ENCODE measurements around the gene NDRG2.
"Not testable (repeated sequence)": the region's sequence is repeated elsewhere in the genome, so short reads cannot be mapped to it uniquely, and the experiment has no call there.

The NDRG2 gene

DNA sequence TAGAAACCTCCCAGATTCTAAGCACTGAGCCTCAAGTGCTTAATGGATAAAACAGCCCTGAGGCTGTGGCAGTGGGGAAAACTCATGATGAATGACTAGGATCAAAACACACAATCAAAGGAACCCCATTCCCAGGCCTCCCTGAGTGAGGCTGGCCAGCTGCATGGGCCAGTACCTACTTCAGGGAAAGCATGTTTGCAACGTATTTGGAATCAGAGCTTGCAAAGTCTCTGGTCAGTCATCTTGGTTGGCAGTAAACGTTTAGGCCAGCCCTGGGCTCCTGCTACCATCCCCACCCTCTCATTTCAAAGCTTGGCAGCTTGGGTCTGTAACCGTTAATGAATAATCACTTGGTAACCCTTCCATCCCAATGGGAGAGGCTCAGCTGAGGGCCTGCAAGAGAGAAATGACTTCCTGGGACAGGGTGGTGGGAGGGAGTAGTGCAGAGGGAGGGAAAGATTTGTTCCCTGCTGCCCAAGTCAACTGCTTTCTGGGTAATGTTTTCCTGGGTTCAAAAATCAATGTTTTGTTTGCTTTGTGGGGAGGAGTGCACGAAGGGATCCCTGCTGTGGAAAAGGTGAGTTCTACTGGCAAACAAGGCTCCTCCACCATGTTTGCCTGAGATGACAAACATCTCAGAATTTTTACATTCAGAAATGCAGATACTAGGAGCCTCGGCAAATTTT lies 30.7 kb upstream of the NDRG2 start:
- DNase-seq (ENCODE audit: low read depth in 2 of 2): no peak

DNA sequence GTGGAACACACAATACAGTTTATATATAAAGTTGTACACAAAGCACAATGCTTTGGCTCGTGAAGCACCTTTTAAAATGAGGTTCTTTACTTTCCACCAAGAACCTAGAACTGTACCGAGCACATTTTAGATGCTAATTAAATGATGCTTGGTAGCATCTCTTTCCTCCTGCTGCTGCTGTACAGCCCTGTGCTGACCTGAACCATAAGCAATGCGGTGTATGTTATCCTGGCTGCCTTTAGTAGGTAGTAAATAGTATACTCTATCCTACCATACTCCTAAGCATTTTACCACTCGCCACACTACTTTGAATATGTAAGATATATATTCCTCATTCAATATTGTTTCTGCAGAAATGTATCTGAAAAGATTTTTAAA lies 29.9 kb upstream of the NDRG2 start:
- no peak for DNase-seq (ENCODE audit: low read depth in 2 of 2)

DNA sequence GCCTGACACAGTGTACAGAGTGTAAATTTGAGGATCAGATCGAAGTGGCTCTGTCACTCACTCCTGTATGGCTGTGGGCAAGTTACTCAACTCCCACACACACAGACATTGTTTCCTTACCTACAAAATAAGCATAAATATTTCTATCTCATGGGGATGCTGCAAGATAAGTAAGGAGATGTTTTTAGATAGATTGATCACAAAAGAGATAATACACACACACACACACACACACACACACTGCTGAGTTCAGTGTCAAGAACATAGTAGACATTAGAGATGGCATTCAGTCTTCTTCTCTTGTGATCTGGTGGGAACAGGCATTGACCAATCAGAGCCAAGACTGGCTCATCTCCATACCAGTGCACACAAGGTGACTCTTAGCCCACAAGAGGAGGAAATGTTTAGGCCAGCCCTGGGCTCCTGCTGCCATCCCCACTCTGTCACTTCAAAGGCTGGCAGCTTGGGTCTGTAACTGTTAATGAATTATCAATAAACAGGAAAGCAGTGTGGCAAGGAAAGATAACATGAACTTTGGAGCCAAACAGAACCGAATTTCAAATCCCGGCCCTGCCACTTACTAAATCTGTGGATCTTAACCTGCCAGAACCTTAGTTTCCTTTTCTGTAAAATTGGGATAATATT lies 29.4 kb upstream of the NDRG2 start:
- DNase-seq (ENCODE audit: low read depth in 2 of 2): no peak

DNA sequence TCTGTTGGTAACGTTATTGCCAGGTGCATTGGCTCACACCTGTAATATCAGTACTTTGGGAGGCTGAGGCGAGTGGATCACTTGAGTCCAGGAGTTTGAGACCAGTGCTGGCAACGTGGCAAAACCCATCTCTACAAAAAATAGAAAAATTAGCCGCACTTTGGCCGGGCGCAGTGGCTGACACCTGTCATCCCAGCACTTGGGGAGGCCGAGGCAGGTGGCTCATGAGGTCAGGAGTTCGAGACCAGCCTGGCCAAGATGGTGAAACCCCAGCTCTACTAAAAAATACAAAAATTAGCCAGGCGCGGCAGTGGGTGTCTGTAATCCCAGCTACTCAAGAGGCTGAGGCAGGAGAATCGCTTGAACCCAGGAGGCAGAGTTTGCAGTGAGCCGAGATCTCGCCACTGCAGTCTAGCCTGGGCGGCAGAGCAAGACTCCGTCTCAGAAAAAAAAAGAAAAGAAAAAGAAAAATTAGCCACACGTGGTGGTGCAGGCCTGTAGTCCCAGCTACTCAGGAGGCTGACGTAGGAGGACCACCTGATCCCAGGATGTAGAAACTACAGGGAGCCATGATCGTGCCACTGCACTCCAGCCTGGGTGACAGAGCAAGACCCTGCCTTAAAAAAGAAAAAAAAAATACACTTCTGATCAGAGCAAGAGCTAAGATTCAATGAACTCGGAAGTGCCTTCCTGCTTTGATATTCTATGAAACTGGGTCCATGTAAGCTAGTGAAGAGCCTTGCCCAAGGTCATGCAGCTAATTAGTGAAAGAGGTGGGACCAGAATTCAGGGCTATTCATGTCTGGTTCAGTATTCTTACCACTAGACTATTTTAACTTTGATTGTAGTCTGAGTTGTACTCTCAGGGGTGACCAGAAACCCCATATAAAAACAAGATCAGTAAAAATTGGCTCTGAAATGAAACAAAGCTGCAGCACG lies 28.6 kb upstream of the NDRG2 start:
- DNase-seq (ENCODE audit: low read depth in 2 of 2): no peak

DNA sequence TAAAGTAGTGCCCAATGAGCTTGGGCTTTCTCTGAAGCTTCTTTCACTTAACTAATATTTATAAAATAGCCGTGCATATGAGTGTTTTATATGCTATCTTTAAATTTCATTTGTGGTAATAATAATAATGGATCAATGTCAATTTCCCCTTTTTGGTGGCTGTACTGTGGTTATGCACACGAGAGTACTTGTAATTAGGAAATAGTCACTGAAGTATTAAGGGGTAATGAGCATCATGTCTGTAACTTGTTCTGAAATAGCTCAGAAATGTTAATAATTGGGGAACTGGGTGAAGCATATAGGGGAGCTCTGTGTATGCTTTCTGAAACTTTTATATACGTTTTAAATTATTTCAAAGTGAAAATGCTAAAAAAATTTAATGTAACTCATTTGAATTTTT lies 25.7 kb upstream of the NDRG2 start:
- DNase-seq (ENCODE audit: low read depth in 2 of 2): no peak

DNA sequence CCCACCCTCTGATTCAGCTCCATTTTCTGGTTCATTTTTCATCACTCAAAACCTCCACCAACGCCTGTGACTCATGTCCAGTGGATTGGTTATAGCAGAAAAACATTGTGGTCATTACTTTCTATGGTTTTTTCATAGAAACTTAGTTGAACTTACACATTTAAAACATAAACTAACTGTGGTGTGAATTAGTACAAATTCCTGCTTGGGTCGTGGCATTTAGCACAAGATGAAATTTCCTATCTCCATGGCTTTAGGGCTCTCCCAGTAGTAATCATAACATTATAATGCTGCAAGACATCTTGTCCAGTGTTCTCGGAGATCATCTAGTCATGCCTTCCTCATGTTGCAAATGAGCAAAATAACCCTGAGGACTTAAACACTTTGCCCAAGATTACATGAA lies 24.4 kb upstream of the NDRG2 start:
- no peak for DNase-seq (ENCODE audit: low read depth in 2 of 2)

DNA sequence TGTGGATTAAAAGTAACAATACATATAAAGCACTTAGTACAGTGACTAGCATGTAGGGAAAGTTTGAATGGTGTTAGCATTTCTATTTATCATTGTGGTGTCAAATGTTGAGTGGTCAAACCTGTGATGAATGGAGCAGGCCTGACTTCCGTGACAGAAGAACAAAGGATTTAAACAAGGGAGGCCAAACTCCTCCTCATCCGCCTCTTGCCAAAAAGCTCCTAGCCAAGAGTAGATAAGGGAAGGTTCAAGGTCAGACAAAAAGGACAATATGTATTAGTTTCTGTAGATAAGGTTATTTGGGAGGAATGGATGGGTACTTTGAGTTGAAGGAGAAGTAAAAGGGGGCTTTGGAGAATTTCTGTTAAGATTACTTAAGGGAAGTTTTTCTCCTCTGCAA lies 23.8 kb upstream of the NDRG2 start:
- no peak for DNase-seq (ENCODE audit: low read depth in 2 of 2)

DNA sequence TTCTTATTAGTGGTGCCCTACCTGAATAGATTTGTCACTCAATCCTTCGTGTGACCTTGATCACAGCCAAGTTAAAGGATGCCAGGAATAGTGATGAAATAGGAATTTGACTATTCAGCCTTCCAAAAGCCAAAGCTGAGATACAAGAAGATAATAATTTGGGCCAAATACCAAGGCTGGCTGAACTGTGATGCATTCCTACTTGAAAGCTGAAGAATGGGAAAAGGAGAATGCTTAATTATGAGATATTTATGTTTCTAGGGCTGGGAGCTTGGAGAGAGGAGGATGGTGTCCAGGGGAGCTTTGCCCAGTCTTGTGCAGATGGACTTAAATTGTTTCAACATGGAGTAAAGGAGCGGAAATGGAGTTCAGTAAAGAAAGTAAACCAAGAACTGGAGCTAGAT lies 22.5 kb upstream of the NDRG2 start:
- no peak for DNase-seq (ENCODE audit: low read depth in 2 of 2)

DNA sequence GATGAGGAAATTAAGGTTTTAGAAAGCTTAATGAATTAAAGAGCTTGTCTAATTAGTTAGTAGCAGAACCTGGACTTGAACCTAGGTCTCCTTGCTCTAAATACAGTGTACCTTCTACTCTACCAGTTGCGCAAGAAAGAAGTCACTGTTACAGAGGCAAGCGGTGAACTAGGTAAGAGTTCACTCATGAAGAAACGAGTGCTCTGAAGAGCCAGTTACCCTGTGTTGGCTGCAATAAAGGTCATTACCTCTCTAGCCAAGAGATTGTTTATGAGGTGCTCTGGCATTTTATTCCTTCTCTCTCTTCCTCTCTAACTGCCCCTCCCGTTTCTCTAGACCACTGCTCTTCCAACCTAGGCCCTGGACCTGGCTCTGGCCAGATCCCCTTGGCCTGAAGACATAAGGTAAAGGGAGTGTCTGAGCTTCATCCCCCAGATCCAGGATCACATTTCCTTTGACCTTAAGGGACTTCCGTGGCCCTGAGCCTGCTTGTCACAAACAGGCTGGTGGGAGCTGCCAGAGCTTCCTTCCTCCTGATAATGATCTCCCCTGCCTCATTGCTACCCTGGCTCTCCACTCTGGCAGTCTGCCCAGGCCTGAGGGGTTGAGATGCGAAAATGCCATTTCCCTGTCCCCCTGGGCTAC lies 19.2 kb upstream of the NDRG2 start:
- no peak for DNase-seq (ENCODE audit: low read depth in 2 of 2)

DNA sequence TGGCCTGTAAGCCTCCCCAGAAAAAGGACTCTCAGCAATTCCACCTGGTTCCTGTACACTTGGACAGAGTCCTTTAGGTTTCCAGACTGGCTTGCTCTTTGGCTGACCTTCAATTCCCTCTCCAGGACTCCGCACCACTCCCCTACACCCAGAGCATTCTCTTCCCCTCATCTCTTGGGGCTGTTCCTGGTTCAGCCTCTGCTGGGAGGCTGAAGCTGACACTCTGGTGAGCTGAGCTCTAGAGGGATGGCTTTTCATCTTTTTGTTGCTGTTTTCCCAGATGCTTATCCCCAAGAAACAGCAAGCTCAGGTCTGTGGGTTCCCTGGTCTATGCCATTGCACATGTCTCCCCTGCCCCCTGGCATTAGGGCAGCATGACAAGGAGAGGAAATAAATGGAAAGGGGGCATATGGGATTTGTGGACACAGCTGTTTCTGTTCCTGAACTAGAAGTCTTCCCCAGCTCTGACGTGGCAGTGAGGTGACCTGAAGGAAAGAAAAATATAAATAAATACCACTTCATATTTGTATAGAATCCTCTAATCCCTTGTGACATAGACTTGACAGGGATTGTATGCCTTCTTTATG lies 18.6 kb upstream of the NDRG2 start:
- DNase-seq (ENCODE audit: low read depth in 2 of 2): no peak

DNA sequence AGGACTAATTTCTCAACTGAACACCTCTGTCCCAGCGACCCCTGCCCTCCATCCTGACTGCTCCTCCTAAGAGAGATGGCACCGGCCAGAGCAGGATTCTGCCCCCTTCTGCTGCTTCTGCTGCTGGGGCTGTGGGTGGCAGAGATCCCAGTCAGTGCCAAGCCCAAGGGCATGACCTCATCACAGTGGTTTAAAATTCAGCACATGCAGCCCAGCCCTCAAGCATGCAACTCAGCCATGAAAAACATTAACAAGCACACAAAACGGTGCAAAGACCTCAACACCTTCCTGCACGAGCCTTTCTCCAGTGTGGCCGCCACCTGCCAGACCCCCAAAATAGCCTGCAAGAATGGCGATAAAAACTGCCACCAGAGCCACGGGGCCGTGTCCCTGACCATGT lies 18.1 kb upstream of the NDRG2 start:
- DNase-seq (ENCODE audit: low read depth in 2 of 2): no peak

DNA sequence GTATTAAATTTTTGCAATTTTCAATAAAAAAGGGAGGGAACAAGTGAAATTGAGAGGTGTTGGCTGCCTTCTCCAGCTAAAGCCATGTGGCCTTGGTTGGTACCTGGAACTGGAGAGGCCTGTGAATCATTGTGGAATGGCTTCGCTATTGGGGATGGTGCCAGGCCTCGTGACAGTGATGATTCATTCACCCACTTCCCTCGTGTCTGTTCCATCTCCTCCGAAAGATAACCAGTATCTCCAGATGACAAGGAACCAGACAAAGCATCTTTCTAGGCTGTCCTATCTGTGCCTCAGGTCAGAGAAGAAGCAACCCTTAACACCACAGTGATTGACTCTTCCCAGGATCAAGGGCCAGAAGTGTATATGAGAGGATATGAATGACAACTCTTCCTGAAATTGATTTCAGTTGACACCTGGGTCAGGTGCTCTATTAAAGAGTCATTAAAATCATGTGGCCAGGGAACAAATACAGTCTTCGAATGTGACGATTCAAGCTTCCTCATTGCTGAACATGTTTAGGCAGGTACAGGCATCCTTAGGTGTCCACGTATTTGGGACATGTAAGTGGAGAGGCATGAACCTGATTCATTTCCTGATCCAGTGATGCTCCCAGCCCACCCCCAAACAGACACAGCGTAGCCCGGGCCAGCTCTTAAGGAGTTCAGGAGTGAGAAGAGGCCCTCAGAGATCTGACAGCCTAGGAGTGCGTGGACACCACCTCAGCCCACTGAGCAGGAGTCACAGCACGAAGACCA lies 17.0 kb upstream of the NDRG2 start, which contains the start of gene RNASE7:
TSS of gene RNASE7 (plus strand) at position 687 of the 758 bp plus-strand sequence. CDS start 631 bp downstream, outside the sequence.
- no peak for DNase-seq (ENCODE audit: low read depth in 2 of 2)

DNA sequence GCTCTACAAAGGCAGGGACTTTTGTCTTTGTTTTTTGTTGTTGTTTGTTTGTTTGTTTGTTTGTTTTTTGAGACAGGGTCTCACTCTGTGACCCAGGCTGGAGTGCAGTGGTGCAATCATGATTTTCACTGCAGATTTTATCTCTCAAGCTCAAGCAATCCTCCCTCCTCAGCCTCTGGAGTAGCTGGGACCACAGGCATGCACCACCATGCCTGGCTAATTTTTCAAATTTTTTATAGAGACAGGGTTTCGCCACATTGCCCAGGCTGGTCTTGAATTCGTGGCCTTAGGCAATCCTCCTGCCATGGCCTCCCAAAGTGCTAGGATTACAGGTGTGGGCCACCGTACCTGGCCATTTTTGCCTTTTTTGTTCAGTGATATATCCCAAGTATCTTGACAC lies 16.1 kb upstream of the NDRG2 start:
- not testable (repeated sequence) for DNase-seq (ENCODE audit: low read depth in 2 of 2)

DNA sequence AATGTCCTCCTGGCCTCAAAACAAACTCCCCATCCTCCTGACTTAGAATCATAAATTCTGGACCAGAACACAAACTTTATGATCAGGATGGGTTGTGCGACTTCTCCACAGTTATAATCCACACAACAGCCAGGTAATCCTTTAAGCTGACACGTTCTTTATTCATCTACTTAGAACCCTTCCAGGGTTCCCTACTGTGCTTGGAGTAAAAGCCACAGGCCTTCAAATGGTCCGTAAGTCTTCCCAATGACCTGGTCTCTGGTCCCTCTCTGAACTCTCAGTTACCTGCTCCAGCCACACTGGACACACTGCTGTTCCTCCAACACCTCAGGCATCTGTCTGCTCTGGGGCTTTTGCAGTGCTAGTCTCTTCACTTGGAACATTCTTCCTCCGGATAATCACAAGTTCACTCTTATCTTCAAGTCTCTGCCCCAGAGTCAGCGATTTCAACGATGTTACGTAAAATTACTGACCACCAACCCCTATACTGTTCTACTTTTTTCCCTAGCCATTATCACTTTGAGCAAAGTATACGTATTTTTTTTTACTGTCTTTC lies 15.6 kb upstream of the NDRG2 start:
- no peak for DNase-seq (ENCODE audit: low read depth in 2 of 2)

DNA sequence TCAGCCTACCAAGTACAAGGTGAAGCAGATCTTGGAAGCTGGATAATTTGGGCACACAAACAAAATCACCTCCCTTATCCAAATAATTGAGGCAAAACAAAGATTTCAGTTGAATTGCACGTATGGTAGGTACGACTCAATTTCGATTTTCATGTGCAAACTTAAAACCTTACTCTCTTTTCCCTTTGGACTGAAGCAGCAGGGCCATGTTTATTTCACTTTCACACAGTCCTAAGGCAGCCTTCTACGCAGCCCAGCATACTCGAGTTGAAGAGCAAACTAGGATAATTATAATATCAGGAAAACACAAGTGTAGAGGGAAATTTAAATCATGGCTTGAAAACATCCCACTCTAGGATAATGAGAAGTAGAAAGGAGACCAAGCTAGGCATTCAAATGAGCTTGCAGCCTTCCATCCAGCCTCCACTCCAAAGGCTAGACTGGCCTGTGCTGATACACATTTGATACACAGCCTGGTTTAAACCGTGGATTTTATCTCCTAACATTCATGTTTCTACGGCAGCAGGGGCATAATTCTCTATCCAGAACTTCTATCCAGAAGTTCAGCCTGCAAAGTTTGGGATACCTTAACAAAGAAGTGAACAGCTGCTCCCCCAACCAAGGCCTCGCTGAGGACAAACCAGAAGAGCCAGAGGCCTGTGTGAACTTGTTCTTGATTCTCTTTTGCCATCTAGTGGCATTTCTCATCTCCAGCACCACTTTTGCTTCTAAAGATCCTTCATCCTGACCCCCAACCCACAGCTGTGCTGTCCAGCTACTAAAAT lies 14.9 kb upstream of the NDRG2 start:
- DNase-seq (ENCODE audit: low read depth in 2 of 2): no peak

DNA sequence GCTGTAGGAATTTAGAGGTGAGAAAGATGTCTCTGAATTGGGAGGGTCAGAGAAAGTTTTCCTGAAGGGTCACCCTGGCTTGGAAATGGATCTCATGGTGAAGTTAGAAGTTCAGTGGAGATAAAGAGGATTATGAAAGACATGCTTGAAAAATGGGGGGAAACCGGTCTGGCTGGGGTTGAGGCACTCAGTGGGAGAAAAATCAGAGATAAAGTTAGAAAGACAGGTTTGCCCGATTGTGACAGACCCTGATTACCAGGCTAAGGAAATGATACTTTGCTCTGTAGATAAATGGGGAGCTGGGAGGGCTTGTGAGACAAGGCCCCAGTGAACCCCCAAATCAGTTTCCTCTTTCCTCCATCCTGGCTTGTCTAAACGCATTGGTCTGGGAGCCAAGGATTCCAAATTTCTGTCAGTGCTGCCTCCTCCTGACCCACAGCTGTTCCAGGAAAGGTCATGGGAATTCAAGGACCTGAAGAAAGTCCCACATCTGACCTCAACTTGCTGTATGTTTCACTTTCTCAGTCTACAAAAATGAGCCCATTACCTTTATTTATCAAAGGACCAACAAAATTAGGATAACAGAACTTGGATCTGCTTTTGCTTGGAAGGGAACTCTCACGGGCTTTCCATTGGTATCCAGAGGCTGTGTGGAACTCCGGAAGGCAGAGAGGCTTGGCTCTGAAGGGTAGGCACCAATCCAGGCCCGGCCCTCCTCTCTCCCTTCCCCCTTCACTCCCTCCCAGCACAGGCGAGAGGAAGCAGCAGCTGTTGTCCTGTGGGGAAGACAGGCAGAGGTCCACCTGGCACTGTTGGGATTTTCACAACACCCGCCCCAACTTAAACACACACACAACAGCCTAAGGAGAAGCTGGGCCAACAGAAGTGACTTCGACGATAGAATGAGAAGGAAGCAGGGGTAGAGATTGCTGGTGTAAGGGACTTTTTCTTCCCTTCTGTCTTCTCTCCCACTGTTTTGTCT lies 13.9 kb upstream of the NDRG2 start:
- DNase-seq (ENCODE audit: low read depth in 2 of 2): no peak

DNA sequence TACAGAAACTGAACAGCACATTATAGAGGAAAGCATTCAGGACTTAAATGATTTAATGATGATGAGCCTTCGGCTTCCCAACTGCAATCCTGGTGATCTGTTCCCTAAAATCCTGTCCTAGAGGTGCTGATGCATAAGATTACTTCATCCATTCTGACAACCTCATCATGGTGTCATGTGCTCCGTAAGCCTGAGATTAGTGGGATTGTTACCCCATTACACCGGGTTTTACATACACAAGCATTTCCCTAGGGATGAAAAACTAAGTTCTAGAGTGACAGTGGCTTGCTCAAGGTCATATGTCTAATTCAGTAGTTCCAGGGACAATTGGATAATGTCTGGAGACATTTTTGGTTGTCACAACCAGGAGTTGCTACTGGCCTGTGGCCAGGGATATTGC lies 12.3 kb upstream of the NDRG2 start:
- DNase-seq (ENCODE audit: low read depth in 2 of 2): no peak

DNA sequence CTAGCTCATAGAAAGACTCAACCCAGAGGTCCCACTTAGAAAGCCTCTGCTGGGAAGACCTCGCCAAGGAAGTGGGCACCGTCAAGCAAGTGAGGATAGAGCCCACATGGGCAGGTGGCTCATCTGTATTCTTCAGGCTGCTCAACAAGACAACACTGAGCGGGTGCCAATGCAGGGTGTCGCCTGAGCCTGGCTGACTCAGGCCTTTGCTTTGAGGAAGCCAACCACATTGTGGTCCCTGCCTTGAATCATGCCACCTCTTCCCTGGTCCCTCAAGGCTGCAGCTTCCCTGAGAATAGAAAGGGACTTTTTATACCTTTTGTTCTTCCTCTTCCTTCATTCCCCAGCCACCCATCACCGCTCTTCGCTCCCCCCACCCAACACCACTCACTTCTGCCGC lies 11.9 kb upstream of the NDRG2 start:
- DNase-seq (ENCODE audit: low read depth in 2 of 2): no peak

DNA sequence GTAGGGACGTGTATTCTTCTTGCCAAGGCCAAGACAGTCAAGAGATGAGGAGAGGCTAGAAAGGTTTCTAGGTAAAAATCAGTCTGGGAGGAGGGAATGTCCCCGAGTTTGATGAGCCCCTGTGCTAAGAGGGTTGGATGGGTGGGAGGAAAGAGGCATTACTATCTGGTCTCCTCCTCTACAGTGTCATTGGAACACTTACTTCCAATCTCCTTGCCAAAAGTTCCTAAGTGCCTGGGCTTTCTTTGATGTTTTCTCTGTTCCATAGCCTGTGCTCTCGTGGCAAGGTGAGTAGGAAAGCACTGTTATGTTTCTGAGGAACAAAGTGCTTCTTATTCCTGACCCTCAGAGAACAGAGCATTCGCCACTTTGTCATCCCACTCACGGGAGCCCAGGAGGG lies 9.8 kb upstream of the NDRG2 start, which contains the start of gene RNASE13:
TSS of gene RNASE13 (minus strand) at position 101 of the 400 bp plus-strand sequence. CDS start 519 bp downstream, outside the sequence.
- DNase-seq (ENCODE audit: low read depth in 2 of 2): no peak
